Skin epidermis (tissue), 12 donors: ENCODE data around the gene SZRD1.
A peak's percentile ranks its signal among the peaks of the same experiment; 100 is the strongest.

Source experiments
- H3K27ac ChIP-seq, 21 experiments: fragments of 200-600 bp; sonication (generic) in 11 of 21; one replicate each; pipeline ENCODE4 v1.5.0; 2020; ENCODE audit warnings: mild to moderate bottlenecking in 3 of 21, inconsistent platforms in 2 of 21, moderate library complexity in 2 of 21
- H3K4me3 ChIP-seq, 7 experiments: fragments of 200-600 bp; sonication (generic) in 2 of 7; one replicate each; pipeline ENCODE4 v1.5.0; 2020; ENCODE audit warnings: inconsistent platforms in 2 of 7, mild to moderate bottlenecking in 2 of 7, moderate library complexity in 1 of 7

Gene SZRD1

DNA sequence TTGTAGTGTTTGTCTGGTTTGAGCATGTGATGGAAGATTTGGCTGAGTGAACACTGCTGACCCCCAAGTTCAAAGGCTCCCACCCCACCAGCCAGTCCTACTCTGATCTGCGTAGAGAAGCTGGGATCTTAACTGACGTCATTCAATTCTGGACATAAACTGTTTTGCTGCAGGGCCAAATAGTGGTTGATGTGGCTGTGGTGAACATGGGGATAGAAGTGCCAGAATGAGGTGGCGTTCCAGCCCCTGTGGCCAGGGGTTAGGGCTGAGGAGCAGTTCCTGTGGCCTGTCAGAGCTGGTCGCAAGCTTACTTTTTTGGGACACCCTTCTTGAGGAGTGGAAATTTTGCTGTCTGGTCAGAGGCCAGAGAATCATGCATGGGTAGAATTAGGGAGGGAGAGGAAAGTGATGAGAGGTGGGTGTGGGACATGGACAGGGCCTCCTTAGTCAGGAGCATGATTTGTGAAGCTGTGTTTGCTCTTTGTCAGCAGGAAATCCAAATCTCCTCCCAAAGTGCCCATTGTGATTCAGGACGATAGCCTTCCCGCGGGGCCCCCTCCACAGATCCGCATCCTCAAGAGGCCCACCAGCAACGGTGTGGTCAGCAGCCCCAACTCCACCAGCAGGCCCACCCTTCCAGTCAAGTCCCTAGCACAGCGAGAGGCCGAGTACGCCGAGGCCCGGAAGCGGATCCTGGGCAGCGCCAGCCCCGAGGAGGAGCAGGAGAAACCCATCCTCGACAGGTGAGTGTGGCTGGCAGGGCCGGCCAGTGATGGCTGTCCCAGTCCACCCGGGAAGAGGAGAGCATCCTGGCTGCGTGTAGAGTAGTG is 25.9 kb downstream of the SZRD1 start:
- H3K4me3 ChIP-seq, result no peak overlapping the region
- H3K27ac ChIP-seq, result no peak overlapping the region

GRCh38 chr1:16393570-16394521 is 26.8 kb downstream of the SZRD1 start:
- Histone ChIP-seq H3K4me3 (no peak overlapping the region), H3K27ac (no peak overlapping the region)

- H3K4me3 ChIP-seq, result no peak overlapping the region
- no peak overlapping the region for H3K27ac ChIP-seq
These were observed 27.9 kb downstream of the SZRD1 start for GRCh38 chr1:16394977-16395376.

DNA sequence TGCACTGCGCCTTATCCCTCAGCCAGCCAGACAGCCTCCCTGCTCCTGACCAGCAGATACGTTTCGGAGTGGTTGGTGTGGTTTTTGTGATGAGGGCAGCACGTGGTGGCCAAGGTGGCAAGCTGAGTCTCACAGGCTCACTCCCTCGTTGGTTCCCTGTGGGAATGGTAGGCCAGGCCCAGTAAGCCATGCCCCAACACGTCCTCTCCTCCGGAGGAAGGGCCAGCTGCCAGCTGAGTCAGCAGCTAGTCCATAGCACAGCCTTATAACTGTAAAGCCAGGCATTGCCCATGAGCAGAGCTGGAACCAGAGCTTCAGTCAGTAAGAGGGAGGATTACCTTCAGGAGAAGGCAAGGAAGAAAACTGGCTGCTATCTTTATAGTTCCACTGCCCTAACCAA is 29.5 kb downstream of the SZRD1 start:
- Histone ChIP-seq H3K27ac (peak overlapping the region in 7 of 21 experiments; percentile 7 to 64 (median 52)), H3K4me3 (no peak overlapping the region)

DNA sequence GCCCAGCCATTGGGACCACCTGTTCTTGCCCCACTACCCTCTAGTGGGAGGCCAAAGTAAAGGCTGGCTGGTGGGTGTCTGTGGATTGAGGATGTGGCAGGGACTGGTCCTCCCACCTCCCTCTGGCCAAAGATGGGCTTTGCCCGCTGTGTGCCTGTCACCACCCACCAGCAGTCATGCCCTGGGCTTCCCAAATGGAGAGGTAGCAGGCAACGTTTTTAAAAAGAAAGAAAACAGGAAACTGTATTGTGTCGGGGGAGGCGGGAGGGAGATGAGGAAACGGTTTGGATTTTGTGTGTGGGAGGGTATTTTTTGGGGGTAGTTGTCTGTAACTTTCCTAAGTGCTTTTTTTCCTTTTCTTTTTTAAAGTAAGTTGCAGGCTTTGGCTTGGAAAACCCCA is 30.1 kb downstream of the SZRD1 start:
- Histone ChIP-seq H3K27ac (peak overlapping the region in 2 of 21 experiments; percentile 49 to 59), H3K4me3 (no peak overlapping the region)

- Histone ChIP-seq H3K4me3 (no peak overlapping the region), H3K27ac (no peak overlapping the region)
These were observed 31.4 kb downstream of the SZRD1 start for GRCh38 chr1:16398371-16398953.

- Histone ChIP-seq H3K27ac (no peak overlapping the region), H3K4me3 (no peak overlapping the region)
These were observed 35.7 kb downstream of the SZRD1 start for GRCh38 chr1:16402742-16403141.

- no peak overlapping the region for H3K4me3 ChIP-seq
- no peak overlapping the region for H3K27ac ChIP-seq
These were observed 38.4 kb downstream of the SZRD1 start for GRCh38 chr1:16405441-16405840.

DNA sequence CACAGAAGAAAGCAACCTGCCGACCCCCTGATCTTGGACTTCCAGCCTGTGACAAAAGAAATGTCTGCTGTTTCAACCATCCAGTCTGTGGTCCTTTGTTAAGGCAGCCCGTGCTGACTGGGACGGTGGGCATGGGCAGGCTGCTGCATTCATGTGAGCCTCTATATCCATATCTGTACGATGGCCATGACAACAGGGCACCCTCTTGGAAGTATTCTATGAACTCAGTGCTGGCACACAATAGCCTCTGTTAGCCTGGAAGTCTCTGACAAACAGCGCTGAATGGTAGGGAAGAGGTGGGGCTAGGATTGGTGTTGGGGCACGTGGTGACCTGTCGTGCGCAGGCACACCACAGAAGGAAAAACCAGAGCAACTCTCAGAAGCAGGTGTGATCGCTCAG is 39.8 kb downstream of the SZRD1 start:
- Histone ChIP-seq H3K4me3 (no peak overlapping the region), H3K27ac (no peak overlapping the region)

- Histone ChIP-seq H3K27ac (no peak overlapping the region), H3K4me3 (no peak overlapping the region)
These were observed 42.6 kb downstream of the SZRD1 start for GRCh38 chr1:16409536-16410152.

DNA sequence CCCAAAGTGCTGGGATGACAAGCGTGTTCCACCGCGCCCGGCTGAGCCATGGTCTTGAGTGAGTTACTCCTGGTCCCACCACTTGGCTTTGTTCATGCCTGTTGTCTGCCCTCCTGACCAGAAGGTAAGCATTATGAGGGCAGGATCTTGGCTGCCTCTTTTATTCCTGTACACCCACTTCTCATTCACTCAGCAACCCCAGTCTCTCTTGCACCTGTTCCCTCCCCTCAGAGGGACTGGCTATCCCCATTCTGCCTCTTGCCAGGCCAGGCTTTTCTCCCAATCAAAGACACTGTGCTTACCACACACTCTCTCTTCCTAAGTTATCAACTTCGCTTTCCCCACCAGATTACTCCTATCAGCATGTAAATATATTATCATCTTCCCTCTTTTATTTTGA is 43.8 kb downstream of the SZRD1 start:
- H3K4me3 ChIP-seq, result no peak overlapping the region
- no peak overlapping the region for H3K27ac ChIP-seq

DNA sequence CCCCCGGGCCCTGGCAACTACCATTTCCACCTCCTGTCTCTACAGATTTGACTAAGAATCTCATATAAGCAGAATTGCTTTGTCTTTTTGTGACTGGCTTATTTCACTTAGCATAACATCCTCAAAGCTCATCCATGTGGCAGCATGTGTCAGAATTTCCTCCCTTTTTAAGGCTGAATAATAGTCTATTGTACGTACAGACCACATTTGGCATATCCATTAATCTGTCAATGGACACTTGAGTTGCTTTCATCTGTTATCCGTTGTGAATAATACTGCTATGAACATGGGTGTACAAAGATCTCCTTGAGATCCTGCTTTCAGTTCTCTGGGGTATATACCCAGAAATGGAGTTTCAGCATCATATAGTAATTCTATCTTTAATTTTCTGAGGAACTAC is 46.1 kb downstream of the SZRD1 start:
- H3K4me3 ChIP-seq, result no peak overlapping the region
- H3K27ac ChIP-seq, result no peak overlapping the region

DNA sequence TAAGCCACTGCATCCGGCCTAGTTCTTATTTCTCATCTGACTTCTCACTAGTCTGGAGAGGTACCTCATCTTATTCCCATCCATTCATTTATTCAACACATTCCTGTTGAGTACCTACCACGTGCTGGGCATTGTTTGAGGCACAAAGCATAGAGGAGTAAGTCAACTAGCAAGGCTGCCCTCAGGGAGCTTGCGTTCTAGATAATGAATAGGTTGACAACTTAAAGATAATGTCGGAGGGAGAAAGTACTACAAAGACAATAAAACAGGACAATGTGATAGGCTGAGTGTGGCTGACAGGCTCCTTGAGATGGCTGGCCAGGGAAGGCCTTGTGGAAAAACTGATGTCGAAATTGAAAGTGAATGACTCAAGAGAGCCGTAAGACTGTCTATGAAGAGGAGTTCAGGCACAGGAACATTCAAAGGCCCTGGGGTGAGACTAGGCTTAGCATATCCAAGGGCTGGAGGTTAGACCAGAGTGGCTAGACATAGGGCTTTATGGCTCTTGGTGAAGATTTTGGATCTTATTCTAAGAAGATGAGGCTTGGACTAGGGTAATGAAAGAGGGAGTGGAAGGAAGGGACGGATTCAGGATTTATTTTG is 51.9 kb downstream of the SZRD1 start:
- Histone ChIP-seq H3K27ac (no peak overlapping the region), H3K4me3 (no peak overlapping the region)

GRCh38 chr1:16420424-16421118 is 53.5 kb downstream of the SZRD1 start:
- Histone ChIP-seq H3K27ac (peak overlapping the region in 8 of 21 experiments; percentile 17 to 87 (median 46)), H3K4me3 (no peak overlapping the region)

DNA sequence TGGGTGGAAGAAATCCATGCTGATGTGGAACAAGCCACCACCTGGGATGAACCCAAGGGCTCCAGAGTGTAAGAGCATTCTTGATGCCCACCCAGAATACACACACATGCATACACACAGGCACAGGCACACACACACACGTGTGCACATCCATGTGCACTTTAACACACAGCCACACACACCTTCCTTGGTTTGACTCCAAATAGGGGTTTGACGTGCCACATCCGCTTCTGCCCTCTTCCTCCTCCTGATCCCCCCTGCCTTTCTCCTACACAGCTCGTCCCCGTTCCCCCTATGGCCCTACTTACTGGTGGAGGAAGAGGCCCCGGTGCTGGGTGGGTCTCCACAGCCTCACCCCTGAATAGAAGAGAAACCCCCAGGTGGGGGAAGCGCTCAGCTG is 54.2 kb downstream of the SZRD1 start:
- H3K27ac ChIP-seq, result peak overlapping the region in 8 of 21 experiments; percentile 13 to 87 (median 46)
- H3K4me3 ChIP-seq, result no peak overlapping the region

GRCh38 chr1:16422041-16422440 is 55.0 kb downstream of the SZRD1 start:
- Histone ChIP-seq H3K4me3 (no peak overlapping the region), H3K27ac (no peak overlapping the region)

- Histone ChIP-seq H3K27ac (no peak overlapping the region), H3K4me3 (no peak overlapping the region)
These were observed 58.3 kb downstream of the SZRD1 start for GRCh38 chr1:16425125-16426025.

- no peak overlapping the region for H3K4me3 ChIP-seq
- no peak overlapping the region for H3K27ac ChIP-seq
These were observed 63.6 kb downstream of the SZRD1 start for GRCh38 chr1:16430606-16431005.
